GM19023 (cell line): ENCODE data around the gene OR9Q1.
"Not testable (repeated sequence)": the region's sequence is repeated elsewhere in the genome, so short reads cannot be mapped to it uniquely, and the experiment has no call there.

ENCODE experiments used
- ATAC-seq: cut with Tn5 transposase; IDR thresholded peaks from one replicate; pipeline ENCODE4 v1.9.1; 2021; ENCODE audit warnings: mild to moderate bottlenecking, moderate library complexity; ENCODE audit not compliant: unreplicated experiment

The OR9Q1 gene

GRCh38 chr11:58133309-58134076 is 109.8 kb downstream of the OR9Q1 start:
- ATAC-seq = no peak

DNA sequence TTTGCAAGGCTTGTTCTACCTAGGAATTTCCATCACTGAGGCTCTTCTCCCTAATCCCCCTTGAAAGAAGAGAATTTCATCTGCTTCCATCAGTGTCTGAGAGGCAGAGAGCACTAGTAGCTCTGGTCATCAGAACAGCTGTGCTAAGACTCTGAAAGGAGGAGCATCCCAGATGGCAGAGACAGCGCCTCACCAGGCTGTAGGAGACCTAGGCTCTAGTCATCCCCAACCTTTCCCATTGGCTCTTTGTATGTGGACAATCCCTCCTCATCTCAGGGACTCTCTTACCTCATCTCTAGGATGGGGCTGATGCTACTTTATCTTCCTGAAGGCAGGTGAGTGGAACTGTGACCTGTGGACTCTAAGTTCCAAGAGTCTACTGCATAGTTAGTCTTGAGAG is 110.5 kb downstream of the OR9Q1 start:
- ATAC-seq = no peak

DNA sequence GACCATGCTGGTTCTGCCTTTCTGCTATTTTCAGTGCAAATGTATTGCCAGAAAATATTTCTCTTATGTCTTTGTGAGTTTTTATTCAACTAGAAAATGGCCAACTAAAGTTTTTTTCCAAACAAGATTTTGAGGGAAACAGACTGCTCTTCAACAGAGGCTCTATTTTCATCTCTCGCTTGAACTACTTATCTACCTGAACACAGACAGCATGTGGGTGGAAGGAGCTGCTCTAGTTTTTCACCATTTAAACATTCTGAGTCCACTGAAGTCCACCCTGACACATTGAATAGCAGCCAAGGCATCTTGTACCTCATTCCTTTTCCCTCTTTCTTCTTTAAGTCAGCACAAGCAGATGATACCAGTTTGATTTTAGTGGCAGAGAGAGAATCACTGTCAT is 111.5 kb downstream of the OR9Q1 start:
- no peak for ATAC-seq

DNA sequence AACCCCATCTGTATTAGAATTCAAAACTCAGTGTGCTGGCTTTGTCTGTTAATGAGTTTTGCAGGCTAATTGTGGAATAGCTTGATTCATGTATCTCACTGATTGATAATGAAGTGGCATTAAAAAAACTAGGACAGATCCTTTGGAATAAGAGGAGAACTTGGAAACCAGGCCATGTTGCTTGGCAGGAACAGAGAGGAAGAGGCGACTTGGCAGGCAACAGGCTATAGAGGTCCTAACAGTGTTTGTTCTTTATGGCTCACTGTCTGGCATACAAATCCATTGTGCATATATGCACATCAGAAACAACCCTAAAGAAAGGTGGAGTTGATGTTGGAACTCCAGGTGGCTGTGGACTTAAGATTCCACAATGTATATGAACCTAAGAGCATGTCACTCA is 119.1 kb downstream of the OR9Q1 start:
- ATAC-seq = no peak

DNA sequence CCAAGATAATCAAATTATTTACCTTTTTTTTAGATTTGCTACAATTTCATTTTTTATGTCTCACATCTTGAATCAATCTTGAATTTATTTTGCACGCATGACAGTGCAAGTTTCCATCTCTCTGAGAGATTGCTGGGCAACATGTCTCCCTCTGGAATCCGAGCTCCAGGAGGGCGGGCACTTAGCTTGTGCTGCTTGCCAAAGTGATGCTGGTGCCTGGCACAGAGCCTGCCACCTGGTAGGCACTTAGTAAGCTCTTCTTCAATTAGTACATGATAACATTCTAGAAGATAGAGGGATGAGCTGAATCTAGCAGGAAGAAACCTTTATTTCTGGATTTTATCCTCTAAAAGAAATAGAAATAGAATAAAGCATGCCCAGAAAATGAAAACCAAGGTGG is 129.1 kb downstream of the OR9Q1 start:
- ATAC-seq = no peak

DNA sequence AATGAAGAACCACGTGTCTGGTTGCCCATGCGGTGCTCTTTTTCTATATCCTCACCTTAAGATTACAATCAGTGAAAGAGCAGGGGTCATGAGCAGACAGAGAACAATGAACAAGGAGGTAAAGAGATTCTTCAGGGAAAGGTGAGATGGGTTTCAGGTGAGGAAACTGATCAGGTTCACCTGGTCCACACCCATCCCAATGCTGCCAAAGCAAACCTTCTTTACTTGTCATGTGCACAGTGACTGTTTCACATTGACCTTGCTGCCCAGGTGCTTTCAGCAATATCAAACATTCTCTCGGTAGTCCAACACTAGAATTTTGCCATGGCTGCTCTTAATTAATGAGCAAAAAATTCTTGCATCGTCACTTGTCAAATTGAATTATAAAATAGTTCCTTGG is 140.7 kb downstream of the OR9Q1 start:
- ATAC-seq = no peak

GRCh38 chr11:58164990-58165389 is 141.3 kb downstream of the OR9Q1 start:
- no peak for ATAC-seq

- no peak for ATAC-seq
Measured at GRCh38 chr11:58165504-58166106, 141.9 kb downstream of the OR9Q1 start.

- no peak for ATAC-seq
Measured at GRCh38 chr11:58177409-58178054, 153.9 kb downstream of the OR9Q1 start.

DNA sequence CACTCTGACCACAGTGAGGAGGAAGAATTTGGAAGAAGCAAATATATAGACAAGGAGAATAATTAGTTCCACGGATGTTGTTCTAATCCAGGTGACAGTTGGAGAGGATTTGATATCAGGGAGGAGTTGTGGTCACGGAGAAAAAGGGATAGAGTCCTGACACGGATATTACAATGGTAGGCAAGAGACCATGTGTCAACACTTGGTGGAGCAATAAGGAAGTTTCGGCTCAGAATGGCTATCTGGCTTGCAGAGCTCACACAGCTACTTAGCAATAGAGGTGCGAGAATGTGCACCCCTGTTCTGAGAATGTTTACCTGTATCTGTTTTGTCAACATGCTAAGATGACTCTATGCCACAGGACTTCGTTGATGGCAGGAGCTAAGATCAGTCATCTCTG is 154.8 kb downstream of the OR9Q1 start:
- ATAC-seq = no peak

DNA sequence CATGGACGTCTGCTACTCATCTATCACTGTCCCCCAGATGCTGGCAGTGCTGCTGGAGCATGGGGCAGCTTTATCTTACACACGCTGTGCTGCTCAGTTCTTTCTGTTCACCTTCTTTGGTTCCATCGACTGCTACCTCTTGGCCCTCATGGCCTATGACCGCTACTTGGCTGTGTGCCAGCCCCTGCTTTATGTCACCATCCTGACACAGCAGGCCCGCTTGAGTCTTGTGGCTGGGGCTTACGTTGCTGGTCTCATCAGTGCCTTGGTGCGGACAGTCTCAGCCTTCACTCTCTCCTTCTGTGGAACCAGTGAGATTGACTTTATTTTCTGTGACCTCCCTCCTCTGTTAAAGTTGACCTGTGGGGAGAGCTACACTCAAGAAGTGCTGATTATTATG is 156.0 kb downstream of the OR9Q1 start:
- ATAC-seq = no peak

GRCh38 chr11:58186938-58187337 is 163.3 kb downstream of the OR9Q1 start:
- no peak for ATAC-seq

GRCh38 chr11:58188770-58189169 is 165.1 kb downstream of the OR9Q1 start, which contains the start of gene OR9Q2:
Gene OR9Q2, plus strand, starts transcription at chr11:58189070. Its CDS starts 1,421 bp downstream, at chr11:58190491.
- ATAC-seq = no peak

DNA sequence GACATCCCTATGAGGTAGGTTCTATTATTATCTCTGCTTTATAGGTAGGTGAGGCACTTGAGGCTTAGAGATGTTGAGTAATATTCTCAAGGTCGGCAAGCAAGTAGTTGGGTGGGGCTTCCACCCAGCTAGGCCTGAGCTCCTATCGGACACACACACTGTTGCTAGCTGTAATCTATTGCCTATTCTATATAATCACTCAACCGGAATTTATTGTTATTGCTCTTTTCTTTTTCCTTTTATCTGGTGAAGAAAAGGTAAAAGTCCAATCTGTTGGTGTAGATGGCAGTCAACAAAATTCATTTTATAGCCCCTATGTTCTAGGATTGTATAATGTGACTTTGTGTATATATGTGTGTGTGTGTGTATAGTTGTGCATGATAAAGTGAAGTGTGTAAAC is 168.5 kb downstream of the OR9Q1 start:
- ATAC-seq = no peak

- ATAC-seq = no peak
Measured at GRCh38 chr11:58193391-58193790, 169.7 kb downstream of the OR9Q1 start.

DNA sequence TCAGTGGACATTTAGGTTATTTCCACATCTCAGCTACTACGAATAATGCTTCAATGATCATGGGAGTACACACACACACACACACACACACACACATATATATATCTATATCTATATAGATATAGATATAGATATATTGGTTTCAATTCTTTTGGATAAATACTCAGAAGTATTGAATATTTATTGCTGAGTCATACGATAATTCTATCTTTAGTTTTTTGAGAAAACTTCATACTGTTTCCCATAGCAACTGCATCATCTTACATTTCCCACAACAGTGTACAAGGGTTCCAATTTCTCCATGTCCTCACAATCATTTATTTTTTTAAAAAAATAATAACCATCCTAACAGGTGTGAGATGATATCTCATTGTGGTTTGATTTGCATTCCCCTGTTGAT is 172.3 kb downstream of the OR9Q1 start:
- ATAC-seq = no peak

GRCh38 chr11:58199271-58199670 is 175.6 kb downstream of the OR9Q1 start:
- ATAC-seq = no peak

DNA sequence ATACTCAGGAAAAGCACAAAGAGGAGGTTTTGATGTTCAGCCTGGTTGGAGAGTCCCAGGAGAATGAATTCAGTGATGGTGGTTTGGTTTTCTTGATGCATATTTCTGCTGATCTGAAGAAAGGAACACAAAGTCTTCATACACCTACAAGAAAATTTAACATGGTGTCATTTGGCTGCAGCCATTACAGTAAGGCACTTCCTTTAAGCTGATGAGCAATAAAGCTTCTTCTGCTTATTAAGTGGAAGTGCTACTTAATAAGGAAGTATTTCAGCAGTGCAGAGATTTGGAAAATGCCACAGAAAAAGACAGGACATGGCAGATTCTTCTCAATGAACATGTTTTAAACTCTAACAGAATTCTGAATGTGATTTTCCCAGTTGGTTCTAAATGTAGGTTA is 180.4 kb downstream of the OR9Q1 start, which contains the start of gene OR1S2:
Gene OR1S2 (minus strand): TSS at position 101 of the 400 bp plus-strand sequence. CDS start 0 bp downstream, at position 101.
- no peak for ATAC-seq

- ATAC-seq = not testable (repeated sequence)
Measured at GRCh38 chr11:58212420-58212819, 188.7 kb downstream of the OR9Q1 start, which contains the start of gene OR1S1. Gene OR1S1, plus strand, starts transcription at chr11:58212720.

- ATAC-seq = no peak
Measured at GRCh38 chr11:58216476-58216875, 192.8 kb downstream of the OR9Q1 start.

GRCh38 chr11:58222721-58223120 is 199.0 kb downstream of the OR9Q1 start:
- no peak for ATAC-seq
